Kidney tubule cell (primary cell): Measurements from ENCODE around the gene SNX5.

ENCODE experiments used
- DNase-seq: peaks from one replicate; pipeline ENCODE4 v3.0.0-alpha.2; 2018; ENCODE audit warnings: low spot score

The SNX5 gene

GRCh38 chr20:17992847-17993513 is 24.4 kb upstream of the SNX5 start:
- DNase-seq: peak; percentile 31

- DNase-seq: no peak
These were observed 23.6 kb upstream of the SNX5 start for GRCh38 chr20:17992224-17992637.

GRCh38 chr20:17990278-17990972 is 21.8 kb upstream of the SNX5 start:
- no peak for DNase-seq

- no peak for DNase-seq
These were observed 19.4 kb upstream of the SNX5 start for GRCh38 chr20:17987988-17988387.

GRCh38 chr20:17985388-17986018 is 16.9 kb upstream of the SNX5 start:
- DNase-seq: peak; percentile 6

GRCh38 chr20:17976305-17976704 is 7.7 kb upstream of the SNX5 start:
- DNase-seq: no peak

- DNase-seq: peak; percentile 36
These were observed 3.5 kb upstream of the SNX5 start for GRCh38 chr20:17972121-17972520.

- peak; percentile 49 for DNase-seq
These were observed 2.9 kb upstream of the SNX5 start for GRCh38 chr20:17971300-17972013.

- DNase-seq: peak; percentile 83
These were observed 1.4 kb upstream of the SNX5 start for GRCh38 chr20:17969884-17970409.

GRCh38 chr20:17969278-17969883 is 787 bp upstream of the SNX5 start:
- peak; percentile 67 for DNase-seq

GRCh38 chr20:17967521-17968365 is 851 bp downstream of the SNX5 start:
- no peak for DNase-seq

GRCh38 chr20:17966432-17967310 is 1.9 kb downstream of the SNX5 start:
- DNase-seq: peak; percentile 52

- no peak for DNase-seq
These were observed 3.4 kb downstream of the SNX5 start for GRCh38 chr20:17965042-17965697.

GRCh38 chr20:17964632-17965031 is 4.0 kb downstream of the SNX5 start:
- no peak for DNase-seq

- DNase-seq: no peak
These were observed 4.5 kb downstream of the SNX5 start for GRCh38 chr20:17964073-17964472.

- DNase-seq: no peak
These were observed 5.3 kb downstream of the SNX5 start for GRCh38 chr20:17963114-17963897.

GRCh38 chr20:17961587-17961940 is 7.0 kb downstream of the SNX5 start:
- DNase-seq: no peak

GRCh38 chr20:17960927-17961586 is 7.5 kb downstream of the SNX5 start:
- DNase-seq: no peak
